ENCODE data around the gene SLC6A11.

SLC6A11 gene

DNA sequence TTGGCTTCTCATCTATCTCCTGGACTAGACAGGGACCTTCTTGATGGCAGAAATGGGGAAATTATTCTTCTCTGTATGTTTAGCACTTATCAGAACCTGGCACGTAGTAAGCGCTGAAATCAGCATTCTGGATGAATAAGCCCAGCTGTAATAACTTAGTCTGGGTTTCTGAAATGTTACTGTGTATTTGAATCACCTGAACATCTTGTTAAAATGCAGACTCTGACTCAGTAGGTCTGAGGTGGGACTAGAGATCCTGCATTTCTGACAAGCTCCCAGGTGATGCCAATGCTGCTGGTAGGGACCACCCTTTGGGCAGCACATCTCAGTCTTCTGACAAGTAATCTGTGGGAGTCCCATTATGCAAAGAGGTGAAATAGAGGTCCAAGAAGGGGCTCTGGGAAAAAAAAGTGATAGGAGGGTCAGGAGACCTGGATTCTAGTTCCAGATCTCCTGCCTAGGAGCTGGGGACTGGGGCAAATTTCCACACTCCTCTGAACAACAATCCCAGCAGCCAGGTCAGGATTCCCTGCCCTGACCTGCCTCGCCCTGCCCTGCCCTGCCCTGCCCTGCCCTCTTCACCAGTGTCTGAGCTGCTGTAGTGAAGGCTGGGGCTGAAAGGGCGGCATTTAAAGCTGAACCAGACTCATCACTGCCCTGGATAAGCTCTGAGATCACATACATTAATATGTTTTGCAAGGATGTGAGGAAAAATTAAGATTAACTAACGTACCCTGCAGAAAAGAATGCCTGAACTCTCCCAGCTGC lies 17.2 kb upstream of the SLC6A11 start:
- TF ChIP-seq ZNF70 (CRISPR knock-in tag; IDR thresholded peaks at IDR 0.05): no peak
- no peak for TF ChIP-seq PPARA (CRISPR knock-in tag; IDR thresholded peaks at IDR 0.05; ENCODE audit: borderline replicate concordance)
- TF ChIP-seq, protein P1, sequence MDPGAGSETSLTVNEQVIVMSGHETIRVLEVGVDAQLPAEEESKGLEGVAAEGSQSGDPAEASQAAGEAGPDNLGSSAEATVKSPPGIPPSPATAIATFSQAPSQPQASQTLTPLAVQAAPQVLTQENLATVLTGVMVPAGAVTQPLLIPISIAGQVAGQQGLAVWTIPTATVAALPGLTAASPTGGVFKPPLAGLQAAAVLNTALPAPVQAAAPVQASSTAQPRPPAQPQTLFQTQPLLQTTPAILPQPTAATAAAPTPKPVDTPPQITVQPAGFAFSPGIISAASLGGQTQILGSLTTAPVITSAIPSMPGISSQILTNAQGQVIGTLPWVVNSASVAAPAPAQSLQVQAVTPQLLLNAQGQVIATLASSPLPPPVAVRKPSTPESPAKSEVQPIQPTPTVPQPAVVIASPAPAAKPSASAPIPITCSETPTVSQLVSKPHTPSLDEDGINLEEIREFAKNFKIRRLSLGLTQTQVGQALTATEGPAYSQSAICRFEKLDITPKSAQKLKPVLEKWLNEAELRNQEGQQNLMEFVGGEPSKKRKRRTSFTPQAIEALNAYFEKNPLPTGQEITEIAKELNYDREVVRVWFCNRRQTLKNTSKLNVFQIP (CRISPR knock-in tag; IDR thresholded peaks at IDR 0.05; ENCODE audit: borderline replicate concordance, low read depth): no peak
- TF ChIP-seq ZNF8 (CRISPR knock-in tag; IDR thresholded peaks at IDR 0.05): no peak
- no peak for TF ChIP-seq BACH2 (CRISPR knock-in tag; IDR thresholded peaks at IDR 0.05; ENCODE audit: borderline replicate concordance)
- TF ChIP-seq ZFP3 (CRISPR knock-in tag; IDR thresholded peaks at IDR 0.05): no peak
- TF ChIP-seq TCF4 (CRISPR knock-in tag; IDR thresholded peaks at IDR 0.05; ENCODE audit: borderline replicate concordance): no peak
- no peak for TF ChIP-seq ZFP30 (CRISPR knock-in tag; IDR thresholded peaks at IDR 0.05)
- TF ChIP-seq OSR1 (CRISPR knock-in tag; IDR thresholded peaks at IDR 0.05): no peak
- TF ChIP-seq ISL1 (CRISPR knock-in tag; IDR thresholded peaks at IDR 0.05): no peak
- no peak for TF ChIP-seq TOX (CRISPR knock-in tag; IDR thresholded peaks at IDR 0.05; ENCODE audit: borderline replicate concordance)
- TF ChIP-seq SNAI2 (CRISPR knock-in tag; IDR thresholded peaks at IDR 0.05): no peak
- no peak for TF ChIP-seq ZC3H10 (CRISPR knock-in tag; IDR thresholded peaks at IDR 0.05)
- TF ChIP-seq ARNTL (CRISPR knock-in tag; IDR thresholded peaks at IDR 0.05; ENCODE audit: borderline replicate concordance, low read depth): no peak
- no peak for TF ChIP-seq ESRRG (CRISPR knock-in tag; IDR thresholded peaks at IDR 0.05)
- TF ChIP-seq, protein P2, sequence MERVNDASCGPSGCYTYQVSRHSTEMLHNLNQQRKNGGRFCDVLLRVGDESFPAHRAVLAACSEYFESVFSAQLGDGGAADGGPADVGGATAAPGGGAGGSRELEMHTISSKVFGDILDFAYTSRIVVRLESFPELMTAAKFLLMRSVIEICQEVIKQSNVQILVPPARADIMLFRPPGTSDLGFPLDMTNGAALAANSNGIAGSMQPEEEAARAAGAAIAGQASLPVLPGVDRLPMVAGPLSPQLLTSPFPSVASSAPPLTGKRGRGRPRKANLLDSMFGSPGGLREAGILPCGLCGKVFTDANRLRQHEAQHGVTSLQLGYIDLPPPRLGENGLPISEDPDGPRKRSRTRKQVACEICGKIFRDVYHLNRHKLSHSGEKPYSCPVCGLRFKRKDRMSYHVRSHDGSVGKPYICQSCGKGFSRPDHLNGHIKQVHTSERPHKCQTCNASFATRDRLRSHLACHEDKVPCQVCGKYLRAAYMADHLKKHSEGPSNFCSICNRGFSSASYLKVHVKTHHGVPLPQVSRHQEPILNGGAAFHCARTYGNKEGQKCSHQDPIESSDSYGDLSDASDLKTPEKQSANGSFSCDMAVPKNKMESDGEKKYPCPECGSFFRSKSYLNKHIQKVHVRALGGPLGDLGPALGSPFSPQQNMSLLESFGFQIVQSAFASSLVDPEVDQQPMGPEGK (CRISPR knock-in tag; IDR thresholded peaks at IDR 0.05; ENCODE audit: borderline replicate concordance): no peak
- no peak for TF ChIP-seq RARB (CRISPR knock-in tag; IDR thresholded peaks at IDR 0.05)
- ATAC-seq: no peak

DNA sequence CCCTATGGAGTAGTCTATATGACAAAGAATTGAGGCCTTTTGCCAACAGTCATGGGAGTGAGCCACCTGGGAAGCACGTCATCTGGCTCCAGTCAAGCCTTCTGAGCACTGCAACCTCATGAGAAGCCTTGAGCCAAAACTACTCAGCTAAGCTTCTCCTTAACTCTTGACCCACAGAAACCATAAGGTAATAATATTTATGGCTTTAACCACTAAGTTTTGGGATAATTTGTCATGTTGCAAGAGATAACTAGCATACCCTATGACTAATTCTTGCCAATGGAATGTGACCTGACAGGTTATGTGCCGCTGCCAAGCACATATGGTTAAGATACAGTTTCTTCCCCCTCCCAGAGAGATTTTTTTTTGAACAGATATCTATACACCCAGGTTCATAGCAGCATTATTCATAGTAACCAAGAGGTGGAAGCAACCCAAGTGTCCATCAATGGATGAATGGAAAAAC lies 11.8 kb upstream of the SLC6A11 start:
- ATAC-seq: no peak
- TF ChIP-seq, protein P3, sequence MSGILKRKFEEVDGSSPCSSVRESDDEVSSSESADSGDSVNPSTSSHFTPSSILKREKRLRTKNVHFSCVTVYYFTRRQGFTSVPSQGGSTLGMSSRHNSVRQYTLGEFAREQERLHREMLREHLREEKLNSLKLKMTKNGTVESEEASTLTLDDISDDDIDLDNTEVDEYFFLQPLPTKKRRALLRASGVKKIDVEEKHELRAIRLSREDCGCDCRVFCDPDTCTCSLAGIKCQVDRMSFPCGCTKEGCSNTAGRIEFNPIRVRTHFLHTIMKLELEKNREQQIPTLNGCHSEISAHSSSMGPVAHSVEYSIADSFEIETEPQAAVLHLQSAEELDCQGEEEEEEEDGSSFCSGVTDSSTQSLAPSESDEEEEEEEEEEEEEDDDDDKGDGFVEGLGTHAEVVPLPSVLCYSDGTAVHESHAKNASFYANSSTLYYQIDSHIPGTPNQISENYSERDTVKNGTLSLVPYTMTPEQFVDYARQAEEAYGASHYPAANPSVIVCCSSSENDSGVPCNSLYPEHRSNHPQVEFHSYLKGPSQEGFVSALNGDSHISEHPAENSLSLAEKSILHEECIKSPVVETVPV (CRISPR knock-in tag; IDR thresholded peaks at IDR 0.05): no peak

DNA sequence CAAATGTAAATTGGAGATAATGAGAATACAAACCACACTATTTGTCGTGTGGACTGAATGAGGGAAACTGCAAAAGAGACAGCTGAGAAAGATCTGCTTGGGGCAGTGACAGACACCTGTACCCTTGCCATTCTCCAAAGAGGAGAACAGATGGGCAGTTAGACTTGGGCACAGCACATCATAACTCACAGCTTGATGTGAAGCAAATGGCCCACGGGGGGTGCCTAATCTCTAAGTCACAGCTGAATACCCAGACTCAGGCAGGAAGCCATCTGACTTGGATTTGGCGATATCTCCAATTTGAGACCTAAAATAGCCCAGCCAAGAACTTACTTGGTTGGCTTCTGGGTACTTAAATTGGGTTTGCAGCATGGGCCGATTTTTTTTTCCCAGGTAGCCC lies 10.0 kb upstream of the SLC6A11 start:
- ATAC-seq: no peak
- TF ChIP-seq, protein P4, sequence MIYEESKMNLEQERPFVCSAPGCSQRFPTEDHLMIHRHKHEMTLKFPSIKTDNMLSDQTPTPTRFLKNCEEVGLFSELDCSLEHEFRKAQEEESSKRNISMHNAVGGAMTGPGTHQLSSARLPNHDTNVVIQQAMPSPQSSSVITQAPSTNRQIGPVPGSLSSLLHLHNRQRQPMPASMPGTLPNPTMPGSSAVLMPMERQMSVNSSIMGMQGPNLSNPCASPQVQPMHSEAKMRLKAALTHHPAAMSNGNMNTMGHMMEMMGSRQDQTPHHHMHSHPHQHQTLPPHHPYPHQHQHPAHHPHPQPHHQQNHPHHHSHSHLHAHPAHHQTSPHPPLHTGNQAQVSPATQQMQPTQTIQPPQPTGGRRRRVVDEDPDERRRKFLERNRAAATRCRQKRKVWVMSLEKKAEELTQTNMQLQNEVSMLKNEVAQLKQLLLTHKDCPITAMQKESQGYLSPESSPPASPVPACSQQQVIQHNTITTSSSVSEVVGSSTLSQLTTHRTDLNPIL (CRISPR knock-in tag; IDR thresholded peaks at IDR 0.05; ENCODE audit: low read depth): no peak
- no peak for TF ChIP-seq CSDC2 (CRISPR knock-in tag; IDR thresholded peaks at IDR 0.05)
- no peak for TF ChIP-seq RARB (CRISPR knock-in tag; IDR thresholded peaks at IDR 0.05)
- TF ChIP-seq, protein P1 (CRISPR knock-in tag; IDR thresholded peaks at IDR 0.05; ENCODE audit: borderline replicate concordance, low read depth): no peak
- TF ChIP-seq, protein P3 (CRISPR knock-in tag; IDR thresholded peaks at IDR 0.05): no peak
- TF ChIP-seq, protein P2 (CRISPR knock-in tag; IDR thresholded peaks at IDR 0.05; ENCODE audit: borderline replicate concordance): no peak
- no peak for TF ChIP-seq GLIS3 (CRISPR knock-in tag; IDR thresholded peaks at IDR 0.05)
- TF ChIP-seq ISL1 (CRISPR knock-in tag; IDR thresholded peaks at IDR 0.05): no peak
- no peak for TF ChIP-seq ZNF565 (CRISPR knock-in tag; conservative IDR thresholded peaks at IDR 0.05; ENCODE audit: low read depth)
- TF ChIP-seq ZC3H10 (CRISPR knock-in tag; IDR thresholded peaks at IDR 0.05): no peak
- TF ChIP-seq ESRRG (CRISPR knock-in tag; IDR thresholded peaks at IDR 0.05): no peak
- TF ChIP-seq, protein P5, sequence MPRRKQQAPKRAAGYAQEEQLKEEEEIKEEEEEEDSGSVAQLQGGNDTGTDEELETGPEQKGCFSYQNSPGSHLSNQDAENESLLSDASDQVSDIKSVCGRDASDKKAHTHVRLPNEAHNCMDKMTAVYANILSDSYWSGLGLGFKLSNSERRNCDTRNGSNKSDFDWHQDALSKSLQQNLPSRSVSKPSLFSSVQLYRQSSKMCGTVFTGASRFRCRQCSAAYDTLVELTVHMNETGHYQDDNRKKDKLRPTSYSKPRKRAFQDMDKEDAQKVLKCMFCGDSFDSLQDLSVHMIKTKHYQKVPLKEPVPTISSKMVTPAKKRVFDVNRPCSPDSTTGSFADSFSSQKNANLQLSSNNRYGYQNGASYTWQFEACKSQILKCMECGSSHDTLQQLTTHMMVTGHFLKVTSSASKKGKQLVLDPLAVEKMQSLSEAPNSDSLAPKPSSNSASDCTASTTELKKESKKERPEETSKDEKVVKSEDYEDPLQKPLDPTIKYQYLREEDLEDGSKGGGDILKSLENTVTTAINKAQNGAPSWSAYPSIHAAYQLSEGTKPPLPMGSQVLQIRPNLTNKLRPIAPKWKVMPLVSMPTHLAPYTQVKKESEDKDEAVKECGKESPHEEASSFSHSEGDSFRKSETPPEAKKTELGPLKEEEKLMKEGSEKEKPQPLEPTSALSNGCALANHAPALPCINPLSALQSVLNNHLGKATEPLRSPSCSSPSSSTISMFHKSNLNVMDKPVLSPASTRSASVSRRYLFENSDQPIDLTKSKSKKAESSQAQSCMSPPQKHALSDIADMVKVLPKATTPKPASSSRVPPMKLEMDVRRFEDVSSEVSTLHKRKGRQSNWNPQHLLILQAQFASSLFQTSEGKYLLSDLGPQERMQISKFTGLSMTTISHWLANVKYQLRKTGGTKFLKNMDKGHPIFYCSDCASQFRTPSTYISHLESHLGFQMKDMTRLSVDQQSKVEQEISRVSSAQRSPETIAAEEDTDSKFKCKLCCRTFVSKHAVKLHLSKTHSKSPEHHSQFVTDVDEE (CRISPR knock-in tag; IDR thresholded peaks at IDR 0.05): no peak
- no peak for TF ChIP-seq PPARA (CRISPR knock-in tag; IDR thresholded peaks at IDR 0.05; ENCODE audit: borderline replicate concordance)

All from SK-N-SH treated with all-trans-retinoic acid at 6 μM for 48 hours (cell line).